ENCODE measurements around the gene TREML2. TPM values are rescaled to one million over a fixed set of nuclear protein-coding genes. Genes with fewer than 3 reads are reported as not detected.

TREML2 gene
- total RNA-seq, 1 experiment from 2014 or later, result not detected

- Histone ChIP-seq H3K27ac (ENCODE audit: low read length) (no peak overlapping the region), H3K27me3 (ENCODE audit: low read length) (no peaks in the 10 kb centered on the region), H4K20me1 (ENCODE audit: insufficient read depth, low read depth, low read length) (no peaks in the 10 kb centered on the region), H3K9me3 (ENCODE audit: low read length) (no peaks in the 10 kb centered on the region), H3K36me3 (ENCODE audit: insufficient read depth, low read length) (no peaks in the 10 kb centered on the region), H3K4me3 (ENCODE audit: low read length) (no peak overlapping the region), H2AFZ (ENCODE audit: low read length) (no peak overlapping the region), H3K4me2 (ENCODE audit: low read depth, low read length, poor library complexity, severe bottlenecking) (no peak overlapping the region), H3K4me1 (ENCODE audit: low read length) (no peaks in the 10 kb centered on the region), H3K9ac (ENCODE audit: low read length) (no peak overlapping the region), H3K9me2 (replicated peaks; ENCODE audit: insufficient read depth, low read length) (no peaks in the 10 kb centered on the region), H3K79me2 (ENCODE audit: low read length) (no peaks in the 10 kb centered on the region)
- DNase-seq, result no peak
Observed at GRCh38 chr6:41156771-41157170, 44.2 kb downstream of the TREML2 start.

DNA sequence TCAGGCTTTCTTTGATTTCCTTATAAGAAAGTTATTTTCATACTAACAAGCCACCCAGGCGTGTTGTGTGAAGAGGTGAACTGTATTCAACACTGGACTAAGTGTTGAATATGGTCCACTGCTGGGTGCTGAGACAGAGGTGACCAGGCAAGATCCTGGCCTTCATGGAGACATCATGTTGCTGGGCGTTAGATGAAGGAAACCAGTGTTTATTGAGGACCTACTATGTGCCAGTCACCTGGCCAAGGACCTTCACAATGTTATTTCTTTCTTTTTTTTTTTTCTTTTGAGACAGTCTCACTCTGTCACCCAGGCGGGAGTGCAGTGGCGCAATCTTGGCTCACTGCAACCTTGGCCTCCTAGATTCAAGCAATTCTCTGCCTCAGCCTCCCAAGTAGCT lies 44.9 kb downstream of the TREML2 start:
- H3K4me1 ChIP-seq (ENCODE audit: low read length), result no peaks in the 10 kb centered on the region
- H2AFZ ChIP-seq (ENCODE audit: low read length), result no peak overlapping the region
- H3K9ac ChIP-seq (ENCODE audit: low read length), result no peak overlapping the region
- no peaks in the 10 kb centered on the region for H3K27me3 ChIP-seq (ENCODE audit: low read length)
- no peak for DNase-seq
- H3K4me3 ChIP-seq (ENCODE audit: low read length), result no peak overlapping the region
- H3K36me3 ChIP-seq (ENCODE audit: insufficient read depth, low read length), result no peaks in the 10 kb centered on the region
- no peak overlapping the region for H3K27ac ChIP-seq (ENCODE audit: low read length)
- no peak overlapping the region for H3K4me2 ChIP-seq (ENCODE audit: low read depth, low read length, poor library complexity, severe bottlenecking)
- no peaks in the 10 kb centered on the region for H3K9me3 ChIP-seq (ENCODE audit: low read length)
- H4K20me1 ChIP-seq (ENCODE audit: insufficient read depth, low read depth, low read length), result no peaks in the 10 kb centered on the region
- H3K79me2 ChIP-seq (ENCODE audit: low read length), result no peaks in the 10 kb centered on the region
- H3K9me2 ChIP-seq (replicated peaks; ENCODE audit: insufficient read depth, low read length), result no peaks in the 10 kb centered on the region

GRCh38 chr6:41155132-41155805 lies 45.7 kb downstream of the TREML2 start:
- Histone ChIP-seq H3K9me2 (replicated peaks; ENCODE audit: insufficient read depth, low read length) (no peaks in the 10 kb centered on the region), H3K4me2 (ENCODE audit: low read depth, low read length, poor library complexity, severe bottlenecking) (no peak overlapping the region), H3K36me3 (ENCODE audit: insufficient read depth, low read length) (no peaks in the 10 kb centered on the region), H3K27ac (ENCODE audit: low read length) (no peak overlapping the region), H3K79me2 (ENCODE audit: low read length) (no peaks in the 10 kb centered on the region), H3K4me3 (ENCODE audit: low read length) (no peak overlapping the region), H2AFZ (ENCODE audit: low read length) (no peak overlapping the region), H3K4me1 (ENCODE audit: low read length) (no peaks in the 10 kb centered on the region), H3K9ac (ENCODE audit: low read length) (no peak overlapping the region), H3K27me3 (ENCODE audit: low read length) (no peaks in the 10 kb centered on the region), H3K9me3 (ENCODE audit: low read length) (no peaks in the 10 kb centered on the region), H4K20me1 (ENCODE audit: insufficient read depth, low read depth, low read length) (no peaks in the 10 kb centered on the region)
- DNase-seq, result no peak

DNA sequence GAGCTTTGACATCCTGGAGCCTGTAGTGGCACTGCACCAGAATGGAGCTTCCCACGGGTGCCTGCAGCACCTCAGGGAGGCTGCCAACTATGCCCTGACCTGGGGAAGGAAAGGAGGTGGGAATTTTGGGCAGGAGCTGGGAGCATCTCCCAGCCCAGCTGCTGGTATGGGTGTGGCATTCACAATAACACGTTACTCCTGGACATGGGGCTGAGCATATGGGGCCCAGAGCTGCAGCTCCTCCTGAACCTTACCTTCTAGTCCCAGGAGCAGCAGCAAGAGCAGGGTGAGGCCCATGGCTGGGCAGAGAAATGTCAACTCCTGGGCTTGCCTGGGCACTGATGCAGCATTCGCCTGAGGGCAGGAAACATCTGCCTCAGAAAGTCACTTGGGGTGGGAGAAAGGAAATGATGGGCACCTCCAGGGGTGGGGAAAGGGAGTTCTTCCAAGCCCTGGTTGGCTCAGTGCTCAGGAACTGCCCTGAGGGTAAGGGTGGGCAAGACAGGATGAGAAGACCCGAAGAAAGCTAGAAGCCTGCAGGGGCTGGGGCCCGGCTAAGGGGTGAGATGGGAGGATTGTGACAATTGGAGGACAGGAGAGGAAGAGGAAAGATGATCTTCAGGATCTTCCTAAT lies 46.8 kb downstream of the TREML2 start, which contains the start of gene TREML1:
TREML1 (minus strand) TSS at position 356 of the 634 bp plus-strand sequence; CDS start at position 297, 59 bp downstream.
- no peak within 1 kb of the TSS for H3K4me2 ChIP-seq (ENCODE audit: low read depth, low read length, poor library complexity, severe bottlenecking)
- no peak within 1 kb of the TSS for H3K4me3 ChIP-seq (ENCODE audit: low read length)
- H3K4me1 ChIP-seq (ENCODE audit: low read length), result no peaks in the 10 kb centered on the region
- no peaks in the 10 kb centered on the region for H3K79me2 ChIP-seq (ENCODE audit: low read length)
- no peaks in the 10 kb centered on the region for H3K9me3 ChIP-seq (ENCODE audit: low read length)
- no peaks in the 10 kb centered on the region for H3K9me2 ChIP-seq (replicated peaks; ENCODE audit: insufficient read depth, low read length)
- no peaks in the 10 kb centered on the region for H4K20me1 ChIP-seq (ENCODE audit: insufficient read depth, low read depth, low read length)
- H2AFZ ChIP-seq (ENCODE audit: low read length), result no peak within 1 kb of the TSS
- no peak within 1 kb of the TSS for H3K9ac ChIP-seq (ENCODE audit: low read length)
- no peak within 1 kb of the TSS for H3K27ac ChIP-seq (ENCODE audit: low read length)
- H3K36me3 ChIP-seq (ENCODE audit: insufficient read depth, low read length), result no peaks in the 10 kb centered on the region
- H3K27me3 ChIP-seq (ENCODE audit: low read length), result no peaks in the 10 kb centered on the region
- no peak for DNase-seq

DNA sequence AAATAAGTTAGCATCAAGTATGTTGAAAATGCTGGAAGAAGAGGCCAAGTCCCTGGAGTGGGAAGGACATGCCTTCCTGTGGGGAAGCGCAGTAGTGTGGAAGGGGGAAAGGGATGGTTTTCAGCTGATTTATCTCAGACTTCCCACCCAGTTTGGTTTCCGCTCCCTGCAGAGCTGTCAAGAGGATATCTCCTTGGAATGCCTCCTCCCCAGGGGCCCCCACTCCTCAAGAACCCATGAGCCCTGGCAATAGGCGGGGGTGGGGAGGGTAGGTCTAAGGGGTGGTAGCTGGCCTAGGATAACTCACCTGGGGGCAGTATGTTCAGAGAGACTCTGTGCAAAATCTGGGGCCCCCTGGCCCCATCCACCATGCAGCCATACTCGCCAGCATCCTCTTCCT lies 47.5 kb downstream of the TREML2 start:
- Histone ChIP-seq H3K27me3 (ENCODE audit: low read length) (no peaks in the 10 kb centered on the region), H3K36me3 (ENCODE audit: insufficient read depth, low read length) (no peaks in the 10 kb centered on the region), H3K4me3 (ENCODE audit: low read length) (no peak overlapping the region), H4K20me1 (ENCODE audit: insufficient read depth, low read depth, low read length) (no peaks in the 10 kb centered on the region), H3K4me1 (ENCODE audit: low read length) (no peaks in the 10 kb centered on the region), H3K9me3 (ENCODE audit: low read length) (no peaks in the 10 kb centered on the region), H3K9me2 (replicated peaks; ENCODE audit: insufficient read depth, low read length) (no peaks in the 10 kb centered on the region), H3K4me2 (ENCODE audit: low read depth, low read length, poor library complexity, severe bottlenecking) (no peak overlapping the region), H2AFZ (ENCODE audit: low read length) (no peak overlapping the region), H3K9ac (ENCODE audit: low read length) (no peak overlapping the region), H3K79me2 (ENCODE audit: low read length) (no peaks in the 10 kb centered on the region), H3K27ac (ENCODE audit: low read length) (no peak overlapping the region)
- DNase-seq, result no peak

DNA sequence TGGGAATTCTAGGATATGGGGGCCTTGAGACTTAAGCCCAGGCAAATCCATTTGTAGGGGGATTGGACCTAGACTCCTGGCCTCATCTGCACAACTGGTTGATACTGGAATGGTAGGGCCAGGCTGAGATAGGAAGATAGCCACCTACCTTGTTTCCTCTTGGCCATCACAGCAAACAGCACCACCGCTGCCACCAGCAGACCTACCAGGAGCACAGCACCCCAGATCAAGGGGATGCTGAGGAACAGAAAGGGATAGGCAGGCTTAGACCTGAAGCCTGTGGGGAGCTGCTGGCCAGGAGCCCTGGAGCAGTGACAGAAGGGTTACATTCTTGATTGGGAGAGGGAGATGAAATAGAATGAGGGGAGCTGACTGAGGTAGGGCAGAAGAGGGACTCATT lies 50.3 kb downstream of the TREML2 start:
- no peak for DNase-seq
- Histone ChIP-seq H3K9me3 (ENCODE audit: low read length) (no peaks in the 10 kb centered on the region), H3K27ac (ENCODE audit: low read length) (no peak overlapping the region), H3K79me2 (ENCODE audit: low read length) (no peaks in the 10 kb centered on the region), H3K9ac (ENCODE audit: low read length) (no peak overlapping the region), H3K36me3 (ENCODE audit: insufficient read depth, low read length) (no peaks in the 10 kb centered on the region), H4K20me1 (ENCODE audit: insufficient read depth, low read depth, low read length) (no peaks in the 10 kb centered on the region), H2AFZ (ENCODE audit: low read length) (no peak overlapping the region), H3K27me3 (ENCODE audit: low read length) (no peaks in the 10 kb centered on the region), H3K4me1 (ENCODE audit: low read length) (no peaks in the 10 kb centered on the region), H3K9me2 (replicated peaks; ENCODE audit: insufficient read depth, low read length) (no peaks in the 10 kb centered on the region; the same call in 1 of the 2 replicates), H3K4me2 (ENCODE audit: low read depth, low read length, poor library complexity, severe bottlenecking) (no peak overlapping the region), H3K4me3 (ENCODE audit: low read length) (no peak overlapping the region)

GRCh38 chr6:41147917-41148316 lies 53.0 kb downstream of the TREML2 start:
- H4K20me1 ChIP-seq (ENCODE audit: insufficient read depth, low read depth, low read length), result no peaks in the 10 kb centered on the region
- DNase-seq, result no peak
- H2AFZ ChIP-seq (ENCODE audit: low read length), result no peak overlapping the region
- H3K27me3 ChIP-seq (ENCODE audit: low read length), result no peaks in the 10 kb centered on the region
- no peaks in the 10 kb centered on the region for H3K4me1 ChIP-seq (ENCODE audit: low read length)
- H3K27ac ChIP-seq (ENCODE audit: low read length), result no peak overlapping the region
- no peak overlapping the region for H3K4me2 ChIP-seq (ENCODE audit: low read depth, low read length, poor library complexity, severe bottlenecking)
- no peak overlapping the region for H3K9ac ChIP-seq (ENCODE audit: low read length)
- H3K79me2 ChIP-seq (ENCODE audit: low read length), result no peaks in the 10 kb centered on the region
- no peaks in the 10 kb centered on the region for H3K9me3 ChIP-seq (ENCODE audit: low read length)
- H3K4me3 ChIP-seq (ENCODE audit: low read length), result no peak overlapping the region
- H3K9me2 ChIP-seq (replicated peaks; ENCODE audit: insufficient read depth, low read length), result no peaks in the 10 kb centered on the region; the same call in 1 of the 2 replicates
- H3K36me3 ChIP-seq (ENCODE audit: insufficient read depth, low read length), result no peaks in the 10 kb centered on the region

All from Karpas-422 (cell line).